ENCODE results near the gene CCN5.

Gene CCN5

DNA sequence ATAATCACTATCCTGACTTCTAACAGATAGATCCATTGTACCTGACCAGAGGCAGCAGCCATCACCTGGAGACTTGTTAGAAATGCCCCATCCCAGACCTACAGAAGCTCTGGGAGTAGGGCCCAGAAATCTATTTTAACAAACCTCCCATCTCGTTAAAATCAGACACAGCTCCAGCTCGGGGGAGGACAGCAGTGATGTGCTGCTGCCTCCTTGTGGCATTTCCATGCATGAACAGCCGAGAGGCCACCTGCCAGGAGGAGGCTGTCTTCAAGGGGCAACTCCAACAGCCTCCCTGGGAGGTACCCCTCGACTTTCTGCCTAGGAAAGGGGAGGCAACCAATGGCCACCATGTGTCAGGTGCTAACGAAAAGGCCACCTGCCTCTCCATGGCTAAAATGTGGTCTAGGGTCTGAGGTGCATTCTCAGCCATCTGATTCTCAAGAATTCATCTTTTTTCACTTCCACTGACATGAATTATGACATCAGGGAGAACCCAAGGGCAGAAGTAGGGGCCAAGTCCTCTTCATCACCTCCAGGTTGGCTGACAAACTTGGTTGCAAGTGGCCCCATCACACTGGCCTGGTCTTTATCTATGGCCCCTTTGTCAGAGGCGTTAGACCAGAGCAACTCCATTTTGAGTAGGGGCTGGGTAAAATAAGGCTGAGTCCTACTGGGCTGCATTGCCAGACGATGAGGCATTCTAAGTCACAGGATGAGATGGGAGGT is 18.3 kb downstream of the CCN5 start (continued):
- peak; percentile 89 for TF ChIP-seq ZNF692 (tag by site-specific recombination; IDR thresholded peaks at IDR 0.05)
- TF ChIP-seq GLIS1 (tag by site-specific recombination; IDR thresholded peaks at IDR 0.05): peak; percentile 80
- no peak for TF ChIP-seq ZNF248 (tag by site-specific recombination; IDR thresholded peaks at IDR 0.05)
- TF ChIP-seq WT1 (tag by site-specific recombination; IDR thresholded peaks at IDR 0.05): 0 out of 2 replicates have a peak, but pooled peaks have one; percentile 35
- peak; percentile 49; the same call in 1 of the 2 replicates for TF ChIP-seq ZFP69B (tag by site-specific recombination; IDR thresholded peaks at IDR 0.05)
- TF ChIP-seq ZNF2 (tag by site-specific recombination; IDR thresholded peaks at IDR 0.05): 0 out of 2 replicates have a peak, but pooled peaks have one; percentile 20
- peak; percentile 83 for TF ChIP-seq CTCF (tag by site-specific recombination; IDR thresholded peaks at IDR 0.05)
- TF ChIP-seq ZNF610 (tag by site-specific recombination; IDR thresholded peaks at IDR 0.05; ENCODE audit: borderline replicate concordance): no peak

DNA sequence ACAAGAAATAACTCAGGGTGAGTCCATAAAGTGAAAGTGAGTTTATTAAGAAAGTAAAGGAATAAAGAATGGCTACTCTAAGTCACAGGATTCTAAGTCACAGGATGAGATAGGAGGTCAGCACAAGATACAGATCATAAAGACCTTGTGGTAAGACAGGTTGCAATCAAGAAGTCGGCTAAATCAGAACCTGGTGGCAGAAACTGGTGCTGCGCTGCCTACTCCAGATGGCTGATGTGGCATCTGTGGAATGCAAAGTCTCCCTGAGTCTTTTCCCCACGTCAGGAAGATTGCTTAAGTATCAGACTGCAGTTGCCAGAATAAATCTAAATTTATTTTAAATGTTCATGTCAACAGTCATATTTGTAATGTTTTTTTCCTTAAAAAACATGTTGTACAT is 19.8 kb downstream of the CCN5 start:
- no peak overlapping the region for H3K27ac ChIP-seq (ENCODE audit: extremely low read depth, low read depth, low read length)
- POLR2A ChIA-PET: no interaction called here
- no peaks in the 10 kb centered on the region for H3K4me1 ChIP-seq (ENCODE audit: control insufficient read depth, insufficient read depth, low read length)

GRCh38 chr20:44735816-44736169 is 20.6 kb downstream of the CCN5 start:
- ChIA-PET CTCF (interaction anchor here (8.2 kb wide), 1 partner anchor 51 kb away, joined by 208 read pairs; no protein-coding TSS in a partner anchor), POLR2A (no interaction called here)
- TF ChIP-seq ZNF398 (tag by site-specific recombination; IDR thresholded peaks at IDR 0.05) (no peak), ZNF561 (tag by site-specific recombination; IDR thresholded peaks at IDR 0.05; ENCODE audit: borderline replicate concordance) (0 out of 2 replicates have a peak, but pooled peaks have one; percentile 24)
- no peaks in the 10 kb centered on the region for H3K4me1 ChIP-seq (ENCODE audit: control insufficient read depth, insufficient read depth, low read length)
- no peaks in the 10 kb centered on the region for H3K9me3 ChIP-seq (ENCODE audit: control insufficient read depth, insufficient read depth, low read depth, low read length)
- no peak overlapping the region for H3K27ac ChIP-seq (ENCODE audit: extremely low read depth, low read depth, low read length)
- no peaks in the 10 kb centered on the region for H3K36me3 ChIP-seq (ENCODE audit: control insufficient read depth in 2 of 2, insufficient read depth in 1 of 2, low read length in 2 of 2)
- H3K4me3 ChIP-seq (ENCODE audit: low read depth, low read length): no peak overlapping the region

More for the DNA sequence above, 19.8 kb downstream of the CCN5 start:
- Histone ChIP-seq H3K4me3 (ENCODE audit: low read depth, low read length) (no peak overlapping the region), H3K36me3 (ENCODE audit: control insufficient read depth in 2 of 2, insufficient read depth in 1 of 2, low read length in 2 of 2) (no peaks in the 10 kb centered on the region), H3K9me3 (ENCODE audit: control insufficient read depth, insufficient read depth, low read depth, low read length) (no peaks in the 10 kb centered on the region)
- CTCF ChIA-PET: interaction anchor here (8.2 kb wide), 1 partner anchor 50 kb away, joined by 208 read pairs; no protein-coding TSS in a partner anchor
- TF ChIP-seq ZNF596 (tag by site-specific recombination; IDR thresholded peaks at IDR 0.05): no peak
- no peak for TF ChIP-seq ZSCAN23 (tag by site-specific recombination; IDR thresholded peaks at IDR 0.05)
